Body of pancreas (tissue), 4 donors: ENCODE results near the gene ONECUT1.

Experiments used
- POLR2A ChIP-seq, 3 donors: fragments of 450-650 bp; IDR thresholded peaks; one replicate each; pipeline ENCODE4 v1.6.1; 2016; ENCODE audit warnings: antibody characterized with exemption in 3 of 3, mild to moderate bottlenecking in 2 of 3
- TF ChIP-seq, protein P1 (sequence below), 7 experiments: fragments of 450-650 bp in 4 of 7; fragments of 200-600 bp in 3 of 7; sonication (generic) in 3 of 7; IDR thresholded peaks; one replicate each; pipeline ENCODE4 v1.5.1; 2016 to 2019; ENCODE audit warnings: antibody characterized with exemption in 7 of 7

DNA sequence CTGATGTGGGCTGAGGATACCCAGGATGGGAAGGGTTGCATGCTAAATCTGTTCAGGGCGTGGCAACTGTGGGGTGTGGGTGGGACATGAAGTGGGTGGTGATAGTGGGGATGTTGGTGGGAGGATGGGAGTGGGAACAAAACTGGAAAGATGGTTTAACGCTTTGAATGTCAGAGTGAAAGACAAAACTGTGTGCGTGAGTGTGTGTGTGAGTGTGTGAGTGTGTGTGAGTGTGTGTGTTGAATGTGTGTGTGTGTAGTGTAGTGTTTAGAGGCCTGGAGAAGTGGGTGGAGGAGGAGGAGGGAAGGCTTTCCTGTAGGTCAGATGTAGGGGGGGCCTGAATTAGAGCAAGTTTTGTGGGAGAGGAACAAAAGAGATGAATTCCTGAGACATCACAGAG, 44.2 kb upstream of the ONECUT1 start:
- TF ChIP-seq, protein P1, sequence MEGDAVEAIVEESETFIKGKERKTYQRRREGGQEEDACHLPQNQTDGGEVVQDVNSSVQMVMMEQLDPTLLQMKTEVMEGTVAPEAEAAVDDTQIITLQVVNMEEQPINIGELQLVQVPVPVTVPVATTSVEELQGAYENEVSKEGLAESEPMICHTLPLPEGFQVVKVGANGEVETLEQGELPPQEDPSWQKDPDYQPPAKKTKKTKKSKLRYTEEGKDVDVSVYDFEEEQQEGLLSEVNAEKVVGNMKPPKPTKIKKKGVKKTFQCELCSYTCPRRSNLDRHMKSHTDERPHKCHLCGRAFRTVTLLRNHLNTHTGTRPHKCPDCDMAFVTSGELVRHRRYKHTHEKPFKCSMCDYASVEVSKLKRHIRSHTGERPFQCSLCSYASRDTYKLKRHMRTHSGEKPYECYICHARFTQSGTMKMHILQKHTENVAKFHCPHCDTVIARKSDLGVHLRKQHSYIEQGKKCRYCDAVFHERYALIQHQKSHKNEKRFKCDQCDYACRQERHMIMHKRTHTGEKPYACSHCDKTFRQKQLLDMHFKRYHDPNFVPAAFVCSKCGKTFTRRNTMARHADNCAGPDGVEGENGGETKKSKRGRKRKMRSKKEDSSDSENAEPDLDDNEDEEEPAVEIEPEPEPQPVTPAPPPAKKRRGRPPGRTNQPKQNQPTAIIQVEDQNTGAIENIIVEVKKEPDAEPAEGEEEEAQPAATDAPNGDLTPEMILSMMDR (IDR thresholded peaks at IDR 0.05), result no peak
- no peak for TF ChIP-seq POLR2A (IDR thresholded peaks at IDR 0.05)
